GM23248 (cell line): ENCODE measurements around the gene APBA2.

Source experiments
- EZH2 ChIP-seq: fragments of 200-600 bp; sonication (generic); IDR thresholded peaks from 2 replicates; pipeline ENCODE4 v1.6.1; 2018; ENCODE audit warnings: antibody characterized with exemption, mild to moderate bottlenecking; ENCODE audit not compliant: insufficient read depth, poor library complexity, severe bottlenecking
- EZH2phosphoT487 ChIP-seq: fragments of 200-600 bp; sonication (generic); IDR thresholded peaks from 2 replicates; pipeline ENCODE4 v1.6.1; 2018; ENCODE audit warnings: antibody characterized with exemption, moderate library complexity, mild to moderate bottlenecking, low read depth; ENCODE audit not compliant: insufficient read depth

GRCh38 chr15:29142129-29142747 is 256.5 kb downstream of the APBA2 start:
- TF ChIP-seq EZH2, result no peak
- no peak for TF ChIP-seq EZH2phosphoT487
